PC-9 (cell line): ENCODE results near the gene RBM26. TPM values are rescaled to one million over a fixed set of nuclear protein-coding genes. Genes with fewer than 3 reads are reported as not detected.

Source experiments
- BruUV-seq: library from RNA; stranded (reverse); fragments of 400-500 nt; replicated peaks from 2 replicates; lab custom pipeline; 2021; lab: Mats Ljungman, UMichigan
- CTCF ChIA-PET: fragments of 300-600 bp; sonication (Branson Sonifier 250); formaldehyde crosslinking; loops from one replicate; lab custom pipeline; 2022; ENCODE audit warnings: antibody characterized with exemption; lab: Charles Lee
- POLR2A ChIA-PET: fragments of 300-600 bp; sonication (Branson Sonifier 250); formaldehyde crosslinking; loops from one replicate; lab custom pipeline; 2022; ENCODE audit warnings: antibody characterized with exemption; ENCODE audit not compliant: unreplicated experiment; lab: Charles Lee
- DNase-seq, 2 experiments: peaks; one replicate each; pipeline versions ENCODE4 v3.0.0 to v3.0.0-alpha.2; 2015 to 2022; ENCODE audit warnings: mixed read lengths in 1 of 2
- H2AFZ ChIP-seq: fragments of 200-600 bp; sonication (generic); 2 replicates; pipeline ENCODE4 v1.8.1; 2017; ENCODE audit warnings: antibody characterized with exemption
- H3F3A ChIP-seq: fragments of 200-600 bp; sonication (generic); 2 replicates; pipeline ENCODE4 v1.8.1; 2017; ENCODE audit warnings: antibody characterized with exemption, mild to moderate bottlenecking, low read depth; ENCODE audit not compliant: insufficient read depth
- H3K27ac ChIP-seq: fragments of 200-600 bp; sonication (generic); 2 replicates; pipeline ENCODE4 v1.6.1; 2016; ENCODE audit warnings: mixed run types
- H3K27me3 ChIP-seq: fragments of 200-600 bp; sonication (generic); 2 replicates; pipeline ENCODE4 v1.6.1; 2016; ENCODE audit warnings: low read depth, mixed run types; ENCODE audit not compliant: insufficient read depth
- H3K36me3 ChIP-seq: fragments of 200-600 bp; sonication (generic); 2 replicates; pipeline ENCODE4 v1.6.1; 2016; ENCODE audit warnings: low read depth, mixed run types
- H3K4me1 ChIP-seq: fragments of 200-600 bp; sonication (generic); replicated peaks from 2 replicates; pipeline ENCODE4 v1.6.1; 2016; ENCODE audit warnings: mixed run types; ENCODE audit not compliant: insufficient read depth
- H3K4me2 ChIP-seq: fragments of 200-600 bp; sonication (generic); 2 replicates; pipeline ENCODE4 v1.6.1; 2017; ENCODE audit warnings: mixed run types
- H3K4me3 ChIP-seq: fragments of 200-600 bp; sonication (generic); 2 replicates; pipeline ENCODE4 v1.6.1; 2016; ENCODE audit warnings: mixed run types
- H3K79me2 ChIP-seq: fragments of 200-600 bp; sonication (generic); 2 replicates; pipeline ENCODE4 v1.6.1; 2017; ENCODE audit warnings: low read depth, mixed run types
- H3K9me2 ChIP-seq: fragments of 200-600 bp; sonication (generic); 2 replicates; pipeline ENCODE4 v1.8.1; 2017; ENCODE audit warnings: mild to moderate bottlenecking; ENCODE audit not compliant: insufficient read depth
- H3K9me3 ChIP-seq: fragments of 200-600 bp; sonication (generic); 2 replicates; pipeline ENCODE4 v1.8.1; 2016; ENCODE audit warnings: low read depth; ENCODE audit not compliant: insufficient read depth
- H4K20me1 ChIP-seq: fragments of 200-600 bp; sonication (generic); 2 replicates; pipeline ENCODE4 v1.8.1; 2017; ENCODE audit not compliant: insufficient read depth
- CTCF ChIP-seq: fragments of 200-600 bp; sonication (generic); conservative IDR thresholded peaks from 2 replicates; pipeline ENCODE4 v1.6.1; 2017; ENCODE audit warnings: mixed run types, antibody characterized with exemption, mild to moderate bottlenecking, moderate library complexity
- EZH2 ChIP-seq: fragments of 200-600 bp; sonication (generic); IDR thresholded peaks from 2 replicates; pipeline ENCODE4 v1.8.0; 2017; ENCODE audit warnings: antibody characterized with exemption, low read depth
- intact Hi-C: fragments of 100-400 bp; cut with micrococcal nuclease; formaldehyde crosslinking; loops from one replicate; pipeline ENCODE4 v1.10.0; 2022; ENCODE audit not compliant: unreplicated experiment
- total RNA-seq: library from RNA; stranded (reverse); gene quantifications from 2 replicates; pipeline ENCODE4 v1.2.3, GENCODE V29; 2021

The RBM26 gene
- total RNA-seq, 1 experiment from 2014 or later, result 40.4 TPM

- H4K20me1 ChIP-seq, result no peaks in the 10 kb centered on the region
Observed at GRCh38 chr13:79314652-79315051, 91.4 kb downstream of the RBM26 start.

GRCh38 chr13:79312340-79312855, 93.7 kb downstream of the RBM26 start:
- no peaks in the 10 kb centered on the region for H3K79me2 ChIP-seq
- H3K36me3 ChIP-seq, result peaks cover 2% of the 10 kb centered on the region; the same call in 1 of the 2 replicates
- no peak overlapping the region for H3K4me3 ChIP-seq
- CTCF ChIA-PET, result no interaction called here
- no peaks in the 10 kb centered on the region for H3K4me1 ChIP-seq
- H4K20me1 ChIP-seq, result no peaks in the 10 kb centered on the region
- H3K27me3 ChIP-seq, result no peaks in the 10 kb centered on the region
- H3F3A ChIP-seq, result peaks cover 17% of the 10 kb centered on the region; the same call in 1 of the 2 replicates
- H2AFZ ChIP-seq, result no peak overlapping the region
- DNase-seq, result no peak
- POLR2A ChIA-PET, result no interaction called here
- no peaks in the 10 kb centered on the region for H3K9me2 ChIP-seq
- H3K4me2 ChIP-seq, result no peak overlapping the region
- no peak for TF ChIP-seq CTCF
- TF ChIP-seq EZH2, result no peak
- H3K27ac ChIP-seq, result no peak overlapping the region
- intact Hi-C loops, result no loop called here
- H3K9me3 ChIP-seq, result no peaks in the 10 kb centered on the region
- no TSS peak for BruUV-seq

More at GRCh38 chr13:79314652-79315051, 91.4 kb downstream of the RBM26 start:
- DNase-seq, result no peak
- H2AFZ ChIP-seq, result no peak overlapping the region
- ChIA-PET CTCF (no interaction called here), POLR2A (no interaction called here)
- no TSS peak for BruUV-seq
- H3K4me1 ChIP-seq, result no peaks in the 10 kb centered on the region
- intact Hi-C loops, result no loop called here
- no peaks in the 10 kb centered on the region for H3K79me2 ChIP-seq
- no peak overlapping the region for H3K4me2 ChIP-seq
- TF ChIP-seq EZH2 (no peak), CTCF (no peak)
- peaks cover 20% of the 10 kb centered on the region; the same call in 1 of the 2 replicates for H3K36me3 ChIP-seq
- no peak overlapping the region for H3K4me3 ChIP-seq
- no peaks in the 10 kb centered on the region for H3K9me3 ChIP-seq
- no peaks in the 10 kb centered on the region for H3K9me2 ChIP-seq
- no peak overlapping the region for H3K27ac ChIP-seq
- H3F3A ChIP-seq, result peaks cover 17% of the 10 kb centered on the region; the same call in 1 of the 2 replicates
- no peaks in the 10 kb centered on the region for H3K27me3 ChIP-seq

- POLR2A ChIA-PET, result no interaction called here
- Histone ChIP-seq H4K20me1 (no peaks in the 10 kb centered on the region), H3K36me3 (no peaks in the 10 kb centered on the region), H3K9me2 (no peaks in the 10 kb centered on the region), H2AFZ (no peak overlapping the region), H3K4me1 (no peaks in the 10 kb centered on the region), H3K9me3 (no peaks in the 10 kb centered on the region), H3K27me3 (no peaks in the 10 kb centered on the region), H3K27ac (no peak overlapping the region), H3F3A (peaks cover 17% of the 10 kb centered on the region; the same call in 1 of the 2 replicates), H3K79me2 (no peaks in the 10 kb centered on the region), H3K4me3 (no peak overlapping the region), H3K4me2 (no peak overlapping the region)
- no TSS peak for BruUV-seq
- CTCF ChIA-PET, result no interaction called here
- no peak for DNase-seq
- TF ChIP-seq CTCF, result no peak
- TF ChIP-seq EZH2, result no peak
- intact Hi-C loops, result no loop called here
Observed at GRCh38 chr13:79311386-79311785, 94.7 kb downstream of the RBM26 start.
